Cortex of kidney (tissue), 1 donor: ENCODE results near the gene OR8B12.
"Not testable (repeated sequence)": the region's sequence is repeated elsewhere in the genome, so short reads cannot be mapped to it uniquely, and the experiment has no call there.

Experiments
- DNase-seq: peaks from one replicate; lab custom pipeline; 2025; lab: John Stamatoyannopoulos, UW

The OR8B12 gene

DNA sequence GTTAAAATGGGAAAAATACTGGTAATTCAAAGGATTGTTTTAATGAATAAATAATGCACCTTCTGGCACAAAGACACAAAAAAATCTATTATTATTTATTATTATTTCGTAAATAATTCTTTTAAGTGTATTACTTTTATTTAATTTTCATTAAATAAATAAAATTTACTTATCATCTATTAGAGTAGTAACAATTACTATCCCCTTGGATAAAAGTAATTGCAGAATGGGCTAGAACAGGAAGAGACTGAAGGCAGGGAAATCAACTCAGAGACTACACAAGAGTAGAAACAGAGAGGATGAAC is 23.0 kb downstream of the OR8B12 start:
- DNase-seq, result no peak

DNA sequence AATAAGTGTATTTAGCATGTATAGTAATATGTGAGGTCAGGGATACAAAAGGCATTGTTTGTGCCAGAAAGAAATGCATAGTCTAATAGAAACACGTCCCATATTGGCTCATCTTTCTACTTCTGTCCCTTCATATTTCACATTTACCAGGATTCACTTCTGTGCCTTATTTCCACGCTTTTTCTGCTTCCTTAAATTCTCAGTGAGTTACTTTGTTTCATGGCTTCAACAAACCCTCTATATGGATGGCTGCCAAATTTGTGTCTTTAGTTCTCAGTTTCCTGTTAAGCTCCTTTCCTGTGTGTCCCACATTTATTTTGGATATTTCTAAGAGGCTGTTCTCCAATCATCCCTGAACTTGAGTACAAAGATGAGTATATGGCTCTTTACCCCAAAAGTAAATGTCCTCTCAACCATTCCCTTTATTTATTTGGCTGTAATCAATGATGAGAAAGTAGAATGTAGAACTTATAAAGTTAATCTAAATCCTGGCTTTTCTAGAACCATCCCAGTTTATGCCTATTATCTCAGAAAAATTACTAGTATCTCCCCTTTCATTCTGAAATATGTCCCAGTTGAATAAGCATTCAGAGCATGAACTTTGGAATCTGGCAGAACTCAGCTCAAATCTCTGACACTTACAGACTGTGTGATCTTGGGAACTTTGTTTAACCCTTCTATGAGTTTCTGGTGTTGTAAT is 23.5 kb downstream of the OR8B12 start:
- no peak for DNase-seq

GRCh38 chr11:124518989-124519451 is 24.4 kb downstream of the OR8B12 start:
- DNase-seq, result no peak

GRCh38 chr11:124517314-124517713 is 26.1 kb downstream of the OR8B12 start:
- DNase-seq, result no peak

DNA sequence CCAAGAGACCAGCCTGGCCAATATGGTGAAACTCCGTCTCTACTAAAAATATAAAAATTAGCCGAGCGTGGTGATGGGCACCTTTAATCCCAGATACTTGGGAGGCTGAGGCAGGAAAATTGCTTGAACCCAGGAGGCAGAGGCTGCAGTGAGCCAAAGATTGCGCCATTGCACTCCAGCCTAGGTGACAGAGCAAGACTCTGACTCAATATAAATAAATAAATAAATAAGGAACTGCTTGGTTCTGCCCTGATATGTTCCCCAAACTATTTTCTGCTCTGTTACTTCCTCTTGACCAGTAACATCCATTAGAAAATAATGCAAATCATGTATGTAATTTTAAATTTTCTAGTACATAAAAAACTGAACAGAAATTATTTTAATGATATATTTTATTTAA is 28.8 kb downstream of the OR8B12 start:
- not testable (repeated sequence) for DNase-seq

GRCh38 chr11:124514131-124514530 is 29.3 kb downstream of the OR8B12 start:
- no peak for DNase-seq

GRCh38 chr11:124511745-124512144 is 31.7 kb downstream of the OR8B12 start:
- DNase-seq, result no peak

GRCh38 chr11:124510279-124510678 is 33.2 kb downstream of the OR8B12 start:
- no peak for DNase-seq

- no peak for DNase-seq
Measured at GRCh38 chr11:124499711-124500110, 43.7 kb downstream of the OR8B12 start.

GRCh38 chr11:124493016-124493655 is 50.3 kb downstream of the OR8B12 start:
- no peak for DNase-seq
